Naive thymus-derived CD8-positive, alpha-beta T cell (primary cell): ENCODE measurements around the gene SPATC1L. TPM values are rescaled to one million over a fixed set of nuclear protein-coding genes. Genes with fewer than 3 reads are reported as not detected.
A peak's percentile ranks its signal among the peaks of the same experiment; 100 is the strongest.
"Not testable (repeated sequence)": the region's sequence is repeated elsewhere in the genome, so short reads cannot be mapped to it uniquely, and the experiment has no call there.

ENCODE experiments used
- ATAC-seq, 2 donors: fragments of 150-1000 bp; cut with Tn5 transposase in 1 of 2; sonication (Bioruptor Pico), chemical (Tn5 transposase) in 1 of 2; 1 replicate in 1 of 2; 2 replicates in 1 of 2; pipeline ENCODE4 v1.10.0; 2021; ENCODE audit warnings: mild to moderate bottlenecking in 2 of 2, moderate library complexity in 2 of 2
- POLR2A ChIA-PET: fragments of 350-600 bp; sonication (Branson Sonifier 250); formaldehyde crosslinking; loops from one replicate; lab custom pipeline; 2021; ENCODE audit warnings: antibody characterized with exemption; lab: Charles Lee
- DNase-seq, 10 donors: peaks; one replicate each; pipeline versions ENCODE4 v3.0.0 to v3.0.0-alpha.2; 2020 to 2022
- H3K27ac Mint-ChIP-seq, 10 donors: one replicate each; pipeline ENCODE4 v1.8.0; 2020 to 2022; ENCODE audit warnings: mild to moderate bottlenecking in 10 of 10, mixed read lengths in 10 of 10, moderate library complexity in 4 of 10, inconsistent platforms in 1 of 10
- H3K27me3 Mint-ChIP-seq, 5 donors: one replicate each; pipeline ENCODE4 v1.8.0; 2021 to 2022; ENCODE audit warnings: mixed read lengths in 5 of 5
- H3K36me3 Mint-ChIP-seq, 3 donors: one replicate each; pipeline ENCODE4 v1.8.0; 2020 to 2022; ENCODE audit warnings: mixed read lengths in 3 of 3, mild to moderate bottlenecking in 2 of 3, inconsistent platforms in 1 of 3
- H3K4me1 Mint-ChIP-seq, 4 donors: one replicate each; pipeline ENCODE4 v1.8.0; 2021 to 2022; ENCODE audit warnings: mixed read lengths in 4 of 4
- H3K4me3 Mint-ChIP-seq, 10 donors: one replicate each; pipeline ENCODE4 v1.8.0; 2020 to 2022; ENCODE audit warnings: mild to moderate bottlenecking in 10 of 10, mixed read lengths in 10 of 10, moderate library complexity in 6 of 10, inconsistent platforms in 1 of 10
- H3K9me3 Mint-ChIP-seq, 9 donors: one replicate each; pipeline ENCODE4 v1.8.0; 2020 to 2022; ENCODE audit warnings: mixed read lengths in 9 of 9, mild to moderate bottlenecking in 3 of 9, inconsistent platforms in 1 of 9, moderate library complexity in 1 of 9
- polyA plus RNA-seq, 3 donors: library from polyadenylated mRNA; unstranded; fragments of 300-500 nt; fragmentation: Illumina TruSeq; gene quantifications; one replicate each; pipeline ENCODE4 v1.2.3, GENCODE V29; 2021
- total RNA-seq, 8 experiments: library from RNA in 2 of 8; stranded (reverse) in 2 of 8; gene quantifications; one replicate each; pipeline ENCODE4 v1.2.3 and lab custom pipeline; 2021 to 2026

SPATC1L gene
- total RNA-seq (10 to 100 TPM; 11.2 TPM), polyA plus RNA-seq (10 to 100 TPM; 13.0 to 20.5 (median 13.6) TPM), total RNA-seq (lab: John Stamatoyannopoulos, UW) (5.4 to 11.2 (median 8.0) reads per million in 6 experiments)

DNA sequence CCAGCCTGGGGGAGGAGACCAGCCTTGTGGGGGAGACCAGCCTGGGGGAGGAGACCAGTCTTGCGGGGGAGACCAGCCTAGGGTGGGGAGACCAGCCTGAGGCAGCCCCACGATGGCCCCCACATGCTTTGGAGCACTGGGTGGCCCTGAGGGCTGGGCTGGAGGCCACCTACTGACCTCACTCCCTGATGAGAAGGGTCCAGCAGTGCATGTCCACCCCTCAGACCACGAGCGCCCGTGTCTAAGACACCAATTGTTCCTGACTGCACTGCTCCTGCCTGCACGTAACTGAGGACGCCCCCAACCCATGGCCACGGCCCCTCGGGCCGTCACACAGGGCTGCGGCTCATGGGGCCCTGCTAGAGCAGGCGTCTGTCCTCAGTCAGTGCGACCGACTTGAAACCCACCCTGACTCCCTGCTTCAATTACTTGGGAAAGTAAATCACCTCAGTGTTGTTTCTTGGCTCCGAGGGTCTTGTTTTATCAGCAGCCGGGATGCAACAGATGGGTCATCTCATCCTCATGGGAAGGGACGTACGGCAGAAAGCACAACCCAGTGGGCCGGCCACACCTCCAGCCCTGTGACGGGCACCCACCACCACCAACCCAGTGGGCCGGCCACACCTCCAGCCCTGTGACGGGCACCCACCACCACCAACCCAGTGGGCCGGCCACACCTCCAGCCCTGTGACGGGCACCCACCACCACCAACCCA lies at the start of gene SPATC1L:
SPATC1L (minus strand) TSS at position 550 of the 715 bp plus-strand sequence. CDS start 1,643 bp downstream, outside the sequence.
- ATAC-seq: peak; percentile 13 to 63
- Mint-ChIP-seq H3K4me3 (peak within 1 kb of the TSS; percentile 79 to 91 (median 86)), H3K27ac (peak within 1 kb of the TSS; percentile 63 to 93 (median 89)), H3K9me3 (no peaks in the 10 kb centered on the region), H3K27me3 (no peaks in the 10 kb centered on the region), H3K36me3 (peaks cover 0 to 4% (median 3%) of the 10 kb centered on the region in 3 donors), H3K4me1 (peaks cover 2 to 15% (median 7%) of the 10 kb centered on the region in 4 donors)
- POLR2A ChIA-PET: no interaction called here
- peak in 3 of 10 donors; percentile 48 to 65 (median 52) for DNase-seq

DNA sequence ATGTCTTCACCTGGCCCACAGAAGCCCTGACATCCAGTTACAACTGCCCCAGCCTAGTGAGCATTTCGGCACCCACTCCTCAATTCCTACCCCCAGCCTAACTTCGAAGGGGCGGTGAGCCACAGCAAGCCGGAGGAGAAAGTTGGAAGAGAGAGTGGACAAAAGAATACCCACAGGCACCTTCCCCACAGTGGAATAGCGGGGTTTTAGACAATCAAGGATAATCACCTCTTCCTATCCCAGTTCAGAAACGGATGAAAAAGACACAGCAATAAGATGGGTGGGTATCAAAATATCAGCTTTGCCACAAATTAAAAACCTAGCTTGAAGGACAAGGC lies 45.6 kb upstream of the SPATC1L start:
- peak overlapping the region; percentile 6 to 87 (median 70) for H3K27ac Mint-ChIP-seq
- ATAC-seq (no peak), DNase-seq (peak in 2 of 10 donors; percentile 2 to 11)
- peaks cover 0 to 6% (median 0%) of the 10 kb centered on the region in 9 donors for H3K9me3 Mint-ChIP-seq
- peaks cover 44 to 65% (median 63%) of the 10 kb centered on the region in 4 donors for H3K4me1 Mint-ChIP-seq
- POLR2A ChIA-PET: interaction anchor here (1.1 to 1.9 kb wide), 4 partner anchors 10 to 256 kb away, joined by 3 to 6 read pairs (median 3); no protein-coding TSS in a partner anchor
- no peaks in the 10 kb centered on the region for H3K27me3 Mint-ChIP-seq
- peak overlapping the region; percentile 68 to 99 (median 79) for H3K4me3 Mint-ChIP-seq
- H3K36me3 Mint-ChIP-seq: peaks cover 20 to 31% (median 23%) of the 10 kb centered on the region in 3 donors

DNA sequence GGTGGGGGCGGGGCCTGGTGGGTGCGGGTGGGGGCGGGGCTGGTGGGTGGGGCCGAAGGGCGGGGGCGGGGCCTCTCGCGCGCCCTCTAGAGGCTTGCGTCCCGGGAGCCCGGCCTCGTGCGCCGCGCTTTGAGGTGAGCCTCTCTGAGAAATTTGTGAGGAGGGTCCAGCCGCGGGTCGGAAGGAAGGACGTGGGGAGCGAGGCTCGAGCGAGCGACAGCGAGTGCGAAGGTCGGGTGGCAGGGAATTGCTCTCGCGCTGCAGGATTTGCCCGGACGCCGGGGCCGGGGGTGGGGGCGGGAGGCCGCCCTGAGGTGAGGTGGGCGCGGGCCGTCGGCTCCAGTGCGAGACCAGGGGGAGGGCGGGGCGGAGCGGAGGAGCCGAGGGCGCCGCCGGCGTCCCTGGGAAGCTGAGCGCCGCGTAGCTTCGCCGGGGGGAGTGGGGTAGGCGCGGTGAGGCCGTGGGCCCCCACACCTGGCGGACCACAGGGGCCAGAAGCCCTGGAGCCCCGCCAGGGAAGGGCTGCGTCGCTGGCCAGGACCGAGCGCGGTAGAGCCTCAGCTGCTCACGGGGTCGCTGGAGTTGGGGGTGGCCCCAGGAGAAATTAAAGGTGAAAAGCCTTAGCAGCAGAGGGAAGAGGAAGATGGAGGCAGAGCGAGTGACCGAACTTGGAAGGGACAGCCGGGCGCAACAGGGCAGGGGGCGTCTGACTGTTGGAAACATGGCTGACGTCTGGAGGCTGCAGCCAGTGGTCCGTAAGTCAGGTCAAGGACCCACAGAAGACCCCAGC lies 45.1 kb upstream of the SPATC1L start:
- POLR2A ChIA-PET: interaction anchor here (1.1 to 1.9 kb wide), 3 partner anchors 11 to 23 kb away, joined by 3 to 6 read pairs (median 3); no protein-coding TSS in a partner anchor
- ATAC-seq: peak; percentile 34 to 43
- no peaks in the 10 kb centered on the region for H3K27me3 Mint-ChIP-seq

DNA sequence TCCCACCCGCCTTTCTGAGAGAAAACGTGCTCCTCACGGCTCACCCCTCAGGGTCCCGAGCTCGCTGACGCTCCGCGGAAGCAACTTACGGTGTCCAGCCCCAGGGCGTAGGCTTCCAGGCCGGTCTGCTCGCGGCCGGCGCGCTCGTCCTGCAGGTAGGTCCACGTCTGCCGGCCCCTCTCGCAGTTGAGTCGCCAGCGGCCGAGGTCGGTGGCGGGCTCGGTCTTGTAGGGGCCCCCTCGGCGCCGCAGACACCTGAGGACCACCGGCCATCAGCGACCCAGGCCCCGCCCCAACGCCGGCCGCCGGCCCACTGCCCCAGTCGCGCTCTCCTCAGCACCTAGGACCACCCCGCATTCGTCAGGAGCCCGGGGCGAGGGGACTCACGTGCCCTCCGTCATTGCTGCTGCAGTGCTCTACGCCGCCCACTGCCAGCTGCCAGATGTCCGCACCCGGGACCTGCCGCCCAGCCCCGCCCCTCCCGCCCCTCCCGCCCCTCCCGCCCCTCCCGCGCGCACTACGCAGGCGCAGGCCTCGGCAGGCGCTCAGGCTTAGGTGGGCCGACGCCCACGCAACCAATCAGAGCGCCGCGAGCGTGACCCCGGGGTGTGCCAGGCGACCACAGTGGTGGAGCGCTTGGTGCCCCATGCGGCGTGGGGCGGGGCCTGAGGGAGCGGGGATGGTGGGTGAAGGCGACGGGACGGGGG lies 44.2 kb upstream of the SPATC1L start, which contains the start of gene LSS:
LSS (minus strand) TSS at position 430 of the 707 bp plus-strand sequence; CDS start at position 401, 29 bp downstream.
- peak within 1 kb of the TSS; percentile 88 to 99 (median 97) for H3K27ac Mint-ChIP-seq
- no peaks in the 10 kb centered on the region for H3K27me3 Mint-ChIP-seq
- peak; percentile 90 to 100 (median 98) for DNase-seq
- H3K4me3 Mint-ChIP-seq: peak within 1 kb of the TSS; percentile 77 to 99 (median 95)
- peaks cover 0 to 6% (median 0%) of the 10 kb centered on the region in 9 donors for H3K9me3 Mint-ChIP-seq
- ATAC-seq: peak; percentile 94 to 98
- POLR2A ChIA-PET: interaction anchor here (0.6 kb wide), 1 partner anchor 41 kb away, joined by 3 read pairs; no protein-coding TSS in a partner anchor
- peaks cover 11 to 22% (median 13%) of the 10 kb centered on the region in 3 donors for H3K36me3 Mint-ChIP-seq
- peaks cover 36 to 59% (median 54%) of the 10 kb centered on the region in 4 donors for H3K4me1 Mint-ChIP-seq

More for the DNA sequence above, 45.1 kb upstream of the SPATC1L start:
- H3K36me3 Mint-ChIP-seq: peaks cover 15 to 25% (median 17%) of the 10 kb centered on the region in 3 donors
- H3K4me3 Mint-ChIP-seq: peak overlapping the region; percentile 77 to 99 (median 95)
- peaks cover 39 to 65% (median 61%) of the 10 kb centered on the region in 4 donors for H3K4me1 Mint-ChIP-seq
- H3K27ac Mint-ChIP-seq: peak overlapping the region; percentile 81 to 99 (median 97)
- DNase-seq: peak in 3 of 10 donors; percentile 25 to 62 (median 60)
- H3K9me3 Mint-ChIP-seq: peaks cover 0 to 6% (median 0%) of the 10 kb centered on the region in 9 donors

DNA sequence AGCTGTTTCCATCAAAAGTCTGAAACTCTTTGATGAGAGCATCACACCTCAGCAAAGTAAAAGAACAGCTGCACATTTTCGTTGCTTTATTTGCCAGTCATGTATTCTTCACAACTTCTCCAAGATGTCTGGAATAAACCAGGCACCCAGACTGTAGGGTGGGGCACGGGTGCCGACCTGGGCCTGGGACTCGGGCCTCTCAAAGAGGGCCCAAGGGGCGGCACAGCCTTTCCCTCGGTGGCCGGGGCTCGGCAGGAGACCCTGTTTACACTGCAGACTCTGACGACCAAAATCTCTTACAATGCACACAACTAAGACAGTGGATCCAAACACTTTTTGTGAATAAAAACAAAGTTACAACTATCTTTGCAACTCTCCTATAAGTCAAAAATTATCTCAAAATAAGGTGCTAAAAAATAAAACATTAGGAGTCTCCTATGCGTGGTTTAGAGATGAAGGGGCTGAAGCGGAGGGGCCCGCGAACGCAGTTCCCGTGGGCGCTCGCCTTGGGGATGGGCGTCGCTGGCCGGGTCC lies 43.6 kb upstream of the SPATC1L start:
- peaks cover 36 to 55% (median 51%) of the 10 kb centered on the region in 4 donors for H3K4me1 Mint-ChIP-seq
- peak overlapping the region; percentile 77 to 88 (median 84) for H3K4me3 Mint-ChIP-seq
- no peaks in the 10 kb centered on the region for H3K27me3 Mint-ChIP-seq
- POLR2A ChIA-PET: interaction anchor here (0.6 kb wide), 1 partner anchor 40 kb away, joined by 3 read pairs; no protein-coding TSS in a partner anchor
- peak overlapping the region; percentile 25 to 89 (median 78) for H3K27ac Mint-ChIP-seq
- peaks cover 0 to 6% (median 0%) of the 10 kb centered on the region in 9 donors for H3K9me3 Mint-ChIP-seq
- ATAC-seq: no peak
- H3K36me3 Mint-ChIP-seq: peaks cover 8 to 15% (median 12%) of the 10 kb centered on the region in 3 donors
- DNase-seq: peak in 4 of 10 donors; percentile 20 to 54 (median 25)

DNA sequence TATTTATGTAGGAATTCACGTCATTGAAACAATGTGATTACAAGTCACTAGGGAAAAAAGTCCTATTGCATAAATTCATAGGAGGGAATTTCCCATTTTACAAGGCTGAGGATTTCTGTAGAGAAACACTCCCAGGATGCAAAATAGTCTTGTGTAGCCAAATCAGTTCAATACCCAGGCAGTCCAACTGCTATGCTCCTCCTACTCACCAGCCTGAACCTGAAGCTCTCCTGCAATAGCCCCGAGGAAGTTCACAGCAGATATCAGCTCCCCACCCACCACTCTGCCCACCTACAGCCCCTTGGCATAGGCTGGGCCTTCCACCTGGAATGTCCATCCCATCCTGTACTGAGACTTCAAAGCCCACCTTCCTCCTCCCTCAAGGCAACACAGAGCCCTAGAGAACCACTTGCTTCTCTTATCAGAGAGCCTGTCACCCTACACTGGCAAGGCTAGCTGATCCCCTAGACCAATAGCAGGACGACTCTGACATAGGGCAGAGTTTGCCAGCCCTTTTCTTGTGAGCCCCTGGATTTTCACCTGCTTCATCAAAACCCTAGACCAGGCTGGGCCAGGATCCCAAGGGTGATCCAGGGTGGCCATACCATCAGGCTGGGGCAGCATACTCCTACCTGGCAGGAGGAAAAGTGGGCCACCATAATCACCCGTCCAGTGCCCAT lies 42.8 kb upstream of the SPATC1L start:
- ATAC-seq (no peak), DNase-seq (peak in 1 of 10 donors; percentile 52)
- Mint-ChIP-seq H3K4me3 (peak overlapping the region; percentile 77 to 88 (median 84)), H3K4me1 (peaks cover 34 to 55% (median 51%) of the 10 kb centered on the region in 4 donors), H3K9me3 (peaks cover 0 to 6% (median 0%) of the 10 kb centered on the region in 9 donors), H3K36me3 (peaks cover 6 to 13% (median 9%) of the 10 kb centered on the region in 3 donors), H3K27me3 (no peaks in the 10 kb centered on the region), H3K27ac (peak overlapping the region; percentile 23 to 88 (median 78))
- POLR2A ChIA-PET: no interaction called here

DNA sequence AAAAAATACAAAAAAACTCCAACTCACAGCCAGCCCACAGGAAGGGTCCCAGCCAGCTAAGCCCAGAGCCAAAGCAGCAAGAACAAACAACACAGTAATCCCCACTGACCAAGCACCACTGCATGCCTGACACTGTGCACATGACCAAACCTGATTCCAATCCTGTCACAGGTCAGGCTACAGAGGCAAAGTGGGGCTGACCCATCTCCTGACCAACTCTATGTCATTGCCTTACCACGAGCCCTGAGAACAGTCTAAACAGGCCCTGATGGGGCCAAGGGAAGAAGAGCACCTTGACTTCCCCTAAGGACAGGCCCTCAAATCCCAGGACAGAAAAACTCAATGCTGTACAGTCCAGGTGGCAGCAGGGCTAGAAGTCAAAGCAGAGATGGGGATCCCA lies 41.9 kb upstream of the SPATC1L start:
- peaks cover 1 to 18% (median 1%) of the 10 kb centered on the region in 3 donors for H3K36me3 Mint-ChIP-seq
- peaks cover 0 to 2% (median 0%) of the 10 kb centered on the region in 9 donors for H3K9me3 Mint-ChIP-seq
- H3K27me3 Mint-ChIP-seq: no peaks in the 10 kb centered on the region
- ATAC-seq: no peak
- peak in 1 of 10 donors; percentile 14 for DNase-seq
- POLR2A ChIA-PET: no interaction called here
- H3K4me1 Mint-ChIP-seq: peaks cover 30 to 49% (median 44%) of the 10 kb centered on the region in 4 donors
- peak overlapping the region in 1 of 10 donors; percentile 67 for H3K27ac Mint-ChIP-seq
- H3K4me3 Mint-ChIP-seq: peak overlapping the region in 2 of 10 donors; percentile 30 to 77

DNA sequence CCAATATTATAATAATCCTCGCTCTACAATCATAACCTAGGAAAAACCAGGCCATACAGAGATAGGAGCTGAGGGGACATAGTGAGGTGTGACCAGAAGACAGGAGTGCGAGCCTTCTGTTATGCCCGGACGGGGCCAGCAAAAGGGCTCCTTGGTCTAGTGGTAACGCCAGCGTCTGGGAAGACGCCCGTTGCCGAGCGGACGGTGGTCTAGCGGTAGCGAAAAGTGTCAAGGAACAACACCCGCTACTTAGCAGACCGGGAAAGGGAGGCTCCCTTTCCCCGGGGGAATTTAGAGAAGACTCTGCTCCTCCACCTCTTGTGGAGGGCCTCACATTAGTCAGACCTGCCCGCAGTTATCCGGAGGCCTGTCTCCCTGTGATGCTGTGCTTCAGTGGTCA lies 39.4 kb upstream of the SPATC1L start:
- H3K27ac Mint-ChIP-seq, H3K27me3 Mint-ChIP-seq, DNase-seq, ATAC-seq, H3K9me3 Mint-ChIP-seq, H3K4me3 Mint-ChIP-seq: not testable (repeated sequence)
- H3K36me3 Mint-ChIP-seq: peaks cover 4 to 36% (median 4%) of the 10 kb centered on the region in 3 donors
- POLR2A ChIA-PET: interaction anchor here (0.6 kb wide), 1 partner anchor 35 kb away, joined by 4 read pairs; no protein-coding TSS in a partner anchor
- H3K4me1 Mint-ChIP-seq: peaks cover 24 to 31% (median 29%) of the 10 kb centered on the region in 4 donors

DNA sequence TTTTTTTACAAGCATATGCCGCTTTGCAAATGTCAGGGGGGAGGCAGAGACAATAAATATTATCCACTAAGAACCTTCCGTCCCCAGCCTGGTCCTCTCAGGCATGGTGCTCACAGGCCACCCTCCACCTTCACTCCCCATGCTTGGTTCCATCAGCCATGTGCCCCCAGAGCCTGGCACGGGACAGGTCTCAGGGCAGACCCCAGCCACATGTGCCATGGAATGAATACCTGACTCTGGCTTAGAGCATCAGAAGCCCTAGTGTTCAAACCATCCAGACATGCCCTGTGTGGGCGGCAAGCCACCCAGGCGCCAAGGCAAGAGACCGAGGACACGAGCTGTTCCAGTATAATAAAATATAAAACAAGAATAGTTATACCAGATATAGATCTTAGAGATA lies 39.0 kb upstream of the SPATC1L start:
- POLR2A ChIA-PET: interaction anchor here (0.6 kb wide), 1 partner anchor 36 kb away, joined by 4 read pairs; no protein-coding TSS in a partner anchor
- no peak for ATAC-seq
- Mint-ChIP-seq H3K4me3 (no peak overlapping the region), H3K36me3 (peaks cover 4 to 36% (median 4%) of the 10 kb centered on the region in 3 donors), H3K9me3 (no peaks in the 10 kb centered on the region), H3K4me1 (peaks cover 24 to 31% (median 29%) of the 10 kb centered on the region in 4 donors), H3K27ac (no peak overlapping the region), H3K27me3 (no peaks in the 10 kb centered on the region)
- DNase-seq: no peak

DNA sequence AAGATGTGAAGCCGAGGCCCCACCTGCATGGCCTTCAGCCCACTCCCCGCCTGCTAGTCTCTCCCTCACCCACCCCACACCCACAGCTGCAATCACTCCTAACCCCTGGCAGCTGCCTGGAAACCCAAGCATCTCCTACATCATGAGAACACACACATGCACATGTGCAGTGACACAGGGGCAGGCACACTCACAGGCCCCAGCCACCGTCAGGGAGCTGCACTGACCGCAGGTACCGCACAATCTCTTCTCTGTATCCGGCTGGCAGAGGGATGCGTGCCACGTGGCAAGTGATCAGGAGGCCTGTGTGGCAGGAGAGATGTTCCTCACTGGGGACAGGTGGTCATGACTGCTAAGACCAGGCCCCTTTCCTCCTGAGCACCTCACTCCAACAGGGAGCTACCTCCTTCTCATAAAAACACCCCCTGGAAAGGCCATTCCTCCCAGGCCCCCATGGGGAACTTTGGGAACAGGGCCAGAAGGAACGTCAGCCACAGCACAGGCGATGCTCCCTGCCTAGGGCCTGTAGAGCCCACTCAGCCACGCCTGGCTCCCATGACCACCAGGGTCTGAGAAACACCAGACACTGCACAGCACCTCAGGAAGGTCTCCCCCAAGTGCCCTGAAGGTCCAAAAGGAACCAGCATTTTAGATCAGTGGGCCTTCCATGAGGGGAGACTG lies 38.3 kb upstream of the SPATC1L start:
- Mint-ChIP-seq H3K4me3 (no peak overlapping the region), H3K27ac (no peak overlapping the region), H3K9me3 (no peaks in the 10 kb centered on the region), H3K27me3 (no peaks in the 10 kb centered on the region), H3K4me1 (peaks cover 19 to 27% (median 24%) of the 10 kb centered on the region in 4 donors), H3K36me3 (peaks cover 4 to 36% (median 4%) of the 10 kb centered on the region in 3 donors)
- DNase-seq: peak in 1 of 10 donors; percentile 18
- no peak for ATAC-seq
- POLR2A ChIA-PET: no interaction called here
